Rectal smooth muscle tissue (tissue), 1 donor: ENCODE data around the gene IQSEC3.

Source experiments
- H3K27ac ChIP-seq: one replicate; pipeline ENCODE4 v1.7.0; 2013; ENCODE audit warnings: low read depth, low read length, inconsistent platforms
- H3K27me3 ChIP-seq: one replicate; pipeline ENCODE4 v1.7.0; 2013; ENCODE audit warnings: low read length; ENCODE audit not compliant: control insufficient read depth, insufficient read depth
- H3K36me3 ChIP-seq: one replicate; pipeline ENCODE4 v1.7.0; 2013; ENCODE audit warnings: low read length; ENCODE audit not compliant: control insufficient read depth, insufficient read depth
- H3K4me1 ChIP-seq: one replicate; pipeline ENCODE4 v1.7.0; 2013; ENCODE audit warnings: low read length; ENCODE audit not compliant: control insufficient read depth, insufficient read depth
- H3K4me3 ChIP-seq: one replicate; pipeline ENCODE4 v1.7.0; 2013; ENCODE audit warnings: low read length
- H3K9ac ChIP-seq: one replicate; pipeline ENCODE4 v1.7.0; 2013; ENCODE audit warnings: low read length

Gene IQSEC3

GRCh38 chr12:109872-110271 is 43.3 kb downstream of the IQSEC3 start:
- Histone ChIP-seq H3K4me3 (no peak overlapping the region), H3K27me3 (peaks cover 6% of the 10 kb centered on the region), H3K27ac (no peak overlapping the region), H3K4me1 (no peaks in the 10 kb centered on the region), H3K9ac (no peak overlapping the region), H3K36me3 (no peaks in the 10 kb centered on the region)

DNA sequence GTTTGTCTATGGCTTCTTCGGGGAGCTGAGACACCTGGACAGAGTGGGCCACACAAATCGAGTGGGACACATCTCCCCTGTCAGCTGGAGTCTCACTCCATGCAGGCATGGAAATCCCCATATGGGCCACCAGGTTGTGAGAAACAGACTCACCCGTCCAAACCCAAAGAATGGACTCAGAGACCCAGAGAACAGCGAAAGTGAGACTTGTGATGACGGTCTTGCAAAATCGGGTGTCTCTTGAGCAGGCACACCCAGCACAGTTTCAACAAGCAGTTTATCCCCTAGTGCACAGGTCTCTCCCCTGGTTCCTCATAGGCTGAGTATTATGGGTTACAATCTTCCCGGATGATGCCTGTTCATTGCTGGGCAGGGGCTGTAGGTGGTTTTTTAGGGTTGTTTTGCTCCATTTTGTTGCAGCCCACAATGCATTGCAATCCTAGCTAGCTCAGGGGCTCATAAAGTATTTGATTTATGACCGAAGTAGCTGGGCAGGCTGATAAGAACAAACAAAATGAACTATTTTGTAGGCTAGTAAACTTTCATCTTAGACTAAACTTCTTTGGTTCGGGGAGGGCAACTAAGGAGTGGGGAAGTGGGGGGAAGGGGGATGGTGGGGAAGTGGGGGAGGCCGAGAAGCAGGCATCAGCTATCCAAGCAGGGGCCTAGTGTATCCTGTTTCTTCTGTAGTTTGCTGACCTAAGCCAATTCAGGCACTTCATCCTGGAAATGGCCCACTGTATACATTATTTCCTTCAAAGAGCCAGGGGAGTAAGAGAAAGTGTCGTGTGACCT is 45.3 kb downstream of the IQSEC3 start:
- Histone ChIP-seq H3K27me3 (peaks cover 4% of the 10 kb centered on the region), H3K36me3 (no peaks in the 10 kb centered on the region), H3K9ac (no peak overlapping the region), H3K4me1 (no peaks in the 10 kb centered on the region), H3K27ac (no peak overlapping the region), H3K4me3 (no peak overlapping the region)

DNA sequence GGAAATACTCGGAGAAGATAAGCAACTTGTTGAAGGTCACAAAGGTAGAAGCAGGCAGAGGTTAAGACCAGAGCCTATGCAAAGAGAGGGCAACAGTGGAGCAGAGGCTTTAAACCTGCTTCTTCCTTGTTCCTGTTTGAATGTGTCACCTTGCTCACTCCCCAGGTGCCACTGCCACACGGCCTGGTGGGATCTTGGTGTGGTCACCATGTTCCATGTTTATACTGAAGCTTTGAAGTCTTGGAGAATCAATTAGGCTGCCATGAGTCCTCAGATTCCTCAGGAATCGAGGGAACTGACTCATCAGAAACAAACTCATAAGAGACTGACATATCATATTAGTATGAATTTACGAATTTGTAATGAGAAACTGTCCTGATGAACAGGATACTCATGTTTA is 46.8 kb downstream of the IQSEC3 start:
- Histone ChIP-seq H3K9ac (no peak overlapping the region), H3K27me3 (peaks cover 4% of the 10 kb centered on the region), H3K4me1 (no peaks in the 10 kb centered on the region), H3K4me3 (no peak overlapping the region), H3K27ac (no peak overlapping the region), H3K36me3 (no peaks in the 10 kb centered on the region)

- Histone ChIP-seq H3K4me3 (no peak overlapping the region), H3K36me3 (no peaks in the 10 kb centered on the region), H3K27me3 (peaks cover 4% of the 10 kb centered on the region), H3K27ac (no peak overlapping the region), H3K4me1 (no peaks in the 10 kb centered on the region), H3K9ac (no peak overlapping the region)
These were observed 48.2 kb downstream of the IQSEC3 start for GRCh38 chr12:114626-115211.

DNA sequence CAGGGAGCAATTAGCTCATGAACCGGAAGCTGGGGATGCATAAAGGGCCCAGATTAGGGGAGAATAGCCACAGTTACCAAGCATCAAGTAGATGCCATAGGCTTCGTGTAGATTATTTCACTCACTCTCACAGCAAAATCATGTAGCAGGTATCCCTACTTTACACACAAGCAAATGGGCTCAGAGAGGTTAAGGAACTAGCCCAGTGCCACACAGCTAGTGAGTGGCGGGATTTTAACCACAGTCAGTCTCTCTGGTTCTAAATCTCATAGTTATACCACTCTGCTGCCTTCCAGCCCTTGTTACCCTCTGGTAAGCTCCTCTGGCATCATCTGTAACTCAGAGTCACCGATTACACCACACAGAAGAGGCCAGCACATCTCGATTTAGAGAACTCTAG is 49.0 kb downstream of the IQSEC3 start:
- Histone ChIP-seq H3K9ac (no peak overlapping the region), H3K4me3 (no peak overlapping the region), H3K27ac (no peak overlapping the region), H3K36me3 (no peaks in the 10 kb centered on the region), H3K27me3 (peaks cover 4% of the 10 kb centered on the region), H3K4me1 (no peaks in the 10 kb centered on the region)

- Histone ChIP-seq H3K4me1 (no peaks in the 10 kb centered on the region), H3K4me3 (no peak overlapping the region), H3K27me3 (peaks cover 4% of the 10 kb centered on the region), H3K9ac (no peak overlapping the region), H3K27ac (no peak overlapping the region), H3K36me3 (no peaks in the 10 kb centered on the region)
These were observed 49.7 kb downstream of the IQSEC3 start for GRCh38 chr12:115960-116915.

DNA sequence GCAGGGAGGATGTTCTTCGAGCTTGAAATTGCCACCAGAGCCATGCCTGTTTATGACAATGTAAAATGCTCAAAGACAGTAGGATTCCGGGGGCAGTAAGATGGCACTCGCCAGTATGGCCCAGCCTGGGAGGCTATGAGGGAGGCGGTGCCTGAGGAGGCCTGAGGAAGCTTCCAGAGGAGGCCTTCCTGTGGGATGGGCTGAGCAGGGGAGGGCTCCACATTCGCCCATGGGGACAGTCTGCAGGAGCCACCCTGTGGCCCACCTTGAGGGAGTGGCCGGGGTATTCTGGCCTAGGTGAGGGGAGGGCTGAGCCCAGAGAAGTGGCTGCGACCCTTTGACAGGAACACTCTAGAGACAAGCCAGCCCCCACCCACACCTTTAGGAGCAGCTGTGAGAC is 50.7 kb downstream of the IQSEC3 start:
- Histone ChIP-seq H3K4me1 (no peaks in the 10 kb centered on the region), H3K27ac (no peak overlapping the region), H3K4me3 (no peak overlapping the region), H3K36me3 (no peaks in the 10 kb centered on the region), H3K27me3 (peaks cover 4% of the 10 kb centered on the region), H3K9ac (no peak overlapping the region)

GRCh38 chr12:117816-118345 is 51.3 kb downstream of the IQSEC3 start:
- Histone ChIP-seq H3K27ac (no peak overlapping the region), H3K36me3 (no peaks in the 10 kb centered on the region), H3K4me1 (no peaks in the 10 kb centered on the region), H3K9ac (no peak overlapping the region), H3K27me3 (peaks cover 4% of the 10 kb centered on the region), H3K4me3 (no peak overlapping the region)

- H3K27me3 ChIP-seq: peaks cover 4% of the 10 kb centered on the region
- H3K36me3 ChIP-seq: no peaks in the 10 kb centered on the region
- no peak overlapping the region for H3K4me3 ChIP-seq
- no peaks in the 10 kb centered on the region for H3K4me1 ChIP-seq
- no peak overlapping the region for H3K9ac ChIP-seq
- H3K27ac ChIP-seq: no peak overlapping the region
These were observed 52.0 kb downstream of the IQSEC3 start for GRCh38 chr12:118591-118990.

- Histone ChIP-seq H3K4me3 (no peak overlapping the region), H3K36me3 (no peaks in the 10 kb centered on the region), H3K27ac (no peak overlapping the region), H3K9ac (no peak overlapping the region), H3K27me3 (no peaks in the 10 kb centered on the region), H3K4me1 (no peaks in the 10 kb centered on the region)
These were observed 54.4 kb downstream of the IQSEC3 start for GRCh38 chr12:120951-121350.

DNA sequence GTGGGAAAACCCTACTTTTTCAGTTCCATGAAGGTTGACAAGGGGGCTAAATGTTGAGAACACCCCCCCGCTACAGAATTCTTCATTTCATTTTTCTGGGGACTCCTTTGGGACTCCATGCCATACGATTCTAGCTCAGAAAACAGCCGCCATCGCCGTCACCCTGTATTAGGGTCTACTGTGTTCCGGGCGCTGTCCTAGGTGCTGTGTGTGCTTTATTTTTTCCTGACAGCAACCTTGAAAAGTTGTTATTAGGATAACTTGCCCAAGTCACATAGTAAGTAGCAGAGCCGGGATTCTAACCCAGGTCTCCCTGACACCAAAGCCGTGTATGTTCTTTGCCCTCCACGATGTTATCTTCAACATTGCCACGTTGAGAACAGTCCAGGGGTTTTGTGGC is 55.1 kb downstream of the IQSEC3 start:
- Histone ChIP-seq H3K4me3 (no peak overlapping the region), H3K36me3 (no peaks in the 10 kb centered on the region), H3K27ac (no peak overlapping the region), H3K9ac (no peak overlapping the region), H3K27me3 (no peaks in the 10 kb centered on the region), H3K4me1 (no peaks in the 10 kb centered on the region)

GRCh38 chr12:125075-125474 is 58.5 kb downstream of the IQSEC3 start:
- no peak overlapping the region for H3K9ac ChIP-seq
- no peaks in the 10 kb centered on the region for H3K27me3 ChIP-seq
- no peak overlapping the region for H3K4me3 ChIP-seq
- no peaks in the 10 kb centered on the region for H3K4me1 ChIP-seq
- no peak overlapping the region for H3K27ac ChIP-seq
- no peaks in the 10 kb centered on the region for H3K36me3 ChIP-seq
